Tongue (tissue), 2 donors: ENCODE data around the gene ITGA3. TPM values are rescaled to one million over a fixed set of nuclear protein-coding genes. Genes with fewer than 3 reads are reported as not detected.

Source experiments
- DNase-seq: peaks from one replicate; pipeline ENCODE4 v3.0.0-alpha.2; 2015
- total RNA-seq: library from RNA; depleted of rRNA; stranded (reverse); fragments of >200 nt; gene quantifications from one replicate; pipeline ENCODE4 v1.2.3, GENCODE V29; 2014

The ITGA3 gene
- total RNA-seq: 42.2 TPM

DNA sequence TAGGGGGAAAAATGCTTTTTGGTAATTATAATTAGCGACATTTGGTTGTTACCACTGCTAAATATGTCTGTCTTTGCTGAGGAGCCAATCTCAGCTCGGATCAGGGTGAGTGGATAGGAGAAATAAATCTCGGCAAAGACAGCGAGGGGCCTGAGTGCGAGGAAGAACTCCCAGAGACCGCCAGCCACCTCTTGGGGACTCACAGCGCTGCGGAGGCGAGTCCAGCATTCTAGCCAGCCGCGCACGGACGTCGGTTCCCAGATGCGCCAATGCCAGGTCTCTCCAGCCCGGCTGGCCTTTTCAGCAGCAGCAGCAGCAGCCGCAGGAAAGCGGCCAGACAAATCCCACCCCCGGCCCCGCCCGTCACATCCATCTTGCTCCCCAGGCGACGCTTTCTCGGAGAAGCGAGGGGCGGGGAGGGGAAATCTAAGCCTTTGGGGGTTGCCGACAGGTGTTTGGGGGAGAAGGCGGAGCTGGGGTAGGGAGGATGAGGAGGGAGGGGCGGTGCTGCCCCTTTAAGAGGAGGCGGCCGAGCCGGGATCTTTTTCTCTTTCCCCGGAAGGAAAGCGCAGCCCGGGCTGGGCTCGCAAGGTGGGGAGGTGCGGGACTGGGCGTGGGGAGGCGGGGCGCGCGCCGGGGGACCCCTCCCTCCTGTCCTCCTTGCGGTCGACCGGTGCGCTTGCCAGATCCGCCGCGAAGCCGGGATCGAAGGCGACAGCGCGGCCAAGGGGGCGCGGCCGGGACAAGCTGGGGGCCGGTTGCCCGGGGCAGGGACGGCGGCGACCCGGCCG is at the start of gene ITGA3:
Gene ITGA3, plus strand, starts transcription at position 685 of the 791 bp plus-strand sequence. CDS start 330 bp downstream, outside the sequence.
- peak; percentile 84 for DNase-seq

- DNase-seq: no peak
Measured at GRCh38 chr17:50009282-50009681, 46.6 kb upstream of the ITGA3 start.

DNA sequence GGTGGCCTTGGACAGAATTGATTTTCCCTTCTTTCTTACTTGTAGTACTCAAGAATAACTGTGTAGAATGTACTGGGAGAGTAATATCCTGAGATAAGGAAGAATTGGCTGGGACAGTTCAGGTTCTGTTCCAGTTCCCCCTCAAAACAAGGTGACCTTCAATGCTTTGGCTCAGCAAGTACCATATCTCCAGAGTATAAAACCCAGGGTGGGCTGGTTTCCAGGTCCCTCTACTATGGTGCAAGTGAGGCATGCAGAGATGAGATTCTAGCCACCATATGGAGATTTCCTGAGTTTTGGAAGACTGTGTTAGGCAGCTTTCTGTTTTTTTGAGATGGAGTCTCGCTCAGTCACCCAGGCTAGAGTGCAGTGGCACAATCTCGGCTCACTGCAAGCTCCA is 42.8 kb upstream of the ITGA3 start:
- DNase-seq: no peak

- DNase-seq: no peak
Measured at GRCh38 chr17:50014471-50015088, 41.3 kb upstream of the ITGA3 start.

DNA sequence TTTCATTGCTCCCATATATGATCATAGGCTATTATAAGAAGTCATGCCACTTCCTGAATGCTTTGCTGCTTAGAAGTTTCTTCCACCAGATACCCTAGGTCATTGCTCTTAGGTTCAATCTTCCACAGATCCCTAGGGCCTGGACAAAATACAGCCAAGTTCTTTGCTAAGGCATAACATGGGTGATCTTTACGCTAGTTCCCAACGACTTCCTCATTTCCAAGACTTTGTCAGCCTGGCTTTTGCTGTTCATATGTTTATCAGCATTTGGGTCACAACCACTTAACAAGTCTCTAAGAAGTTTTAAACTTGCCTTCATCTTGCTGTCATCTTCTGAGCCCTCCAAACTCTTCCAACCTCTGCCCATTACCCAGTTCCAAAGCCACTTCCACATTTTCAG is 40.8 kb upstream of the ITGA3 start:
- no peak for DNase-seq

- no peak for DNase-seq
Measured at GRCh38 chr17:50018909-50019308, 37.0 kb upstream of the ITGA3 start.

GRCh38 chr17:50020841-50021599 is 34.9 kb upstream of the ITGA3 start:
- DNase-seq: no peak

- no peak for DNase-seq
Measured at GRCh38 chr17:50021681-50022370, 34.1 kb upstream of the ITGA3 start.

DNA sequence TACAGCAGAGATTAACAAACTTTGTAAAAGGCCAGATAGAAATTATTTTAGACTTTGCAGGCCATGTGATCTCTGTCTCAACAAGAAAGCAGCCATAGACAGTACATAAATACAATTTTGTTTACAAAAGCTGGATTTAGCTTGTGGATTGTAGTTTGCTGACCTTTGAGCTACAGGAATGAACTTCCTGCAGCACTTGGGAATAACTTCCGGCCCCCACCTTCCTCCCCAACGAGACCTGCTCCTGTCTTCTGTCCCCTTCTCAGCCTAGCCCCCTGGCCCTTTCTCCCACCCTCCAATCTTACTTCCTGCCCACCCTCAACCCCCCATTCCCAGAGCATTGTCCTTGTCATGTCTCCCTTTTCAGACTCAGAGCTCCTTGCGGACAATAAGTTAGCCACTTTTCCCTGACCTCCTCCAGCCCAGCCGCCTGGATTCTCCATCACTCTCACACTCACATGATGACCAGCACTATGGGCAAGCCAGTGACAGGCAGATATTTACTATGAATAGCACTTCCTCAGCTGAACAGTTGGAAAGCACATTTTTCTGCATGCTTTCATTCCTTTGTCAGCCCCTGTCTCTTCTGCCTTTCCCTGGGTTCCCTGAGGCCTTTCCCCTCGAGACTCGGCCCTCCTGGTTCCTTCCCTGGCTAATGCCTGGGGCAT is 33.3 kb upstream of the ITGA3 start:
- no peak for DNase-seq

GRCh38 chr17:50023520-50023919 is 32.4 kb upstream of the ITGA3 start:
- no peak for DNase-seq

DNA sequence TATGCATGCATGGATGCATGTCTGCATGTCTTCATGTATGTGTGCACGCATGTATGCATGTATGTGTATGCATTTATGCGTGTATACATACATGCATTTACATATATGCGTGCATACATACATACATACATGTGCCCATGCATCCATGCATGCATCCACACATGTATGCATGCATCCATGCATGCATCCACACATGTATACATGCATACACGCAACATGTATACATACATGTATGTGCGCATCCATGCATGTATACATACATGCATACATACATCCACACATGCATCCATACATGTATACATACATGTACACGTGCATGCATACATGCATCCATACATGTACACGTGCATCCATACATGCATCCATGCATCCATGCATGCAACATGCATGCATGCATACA is 31.1 kb upstream of the ITGA3 start:
- DNase-seq: no peak

- DNase-seq: no peak
Measured at GRCh38 chr17:50026046-50026675, 29.7 kb upstream of the ITGA3 start.

DNA sequence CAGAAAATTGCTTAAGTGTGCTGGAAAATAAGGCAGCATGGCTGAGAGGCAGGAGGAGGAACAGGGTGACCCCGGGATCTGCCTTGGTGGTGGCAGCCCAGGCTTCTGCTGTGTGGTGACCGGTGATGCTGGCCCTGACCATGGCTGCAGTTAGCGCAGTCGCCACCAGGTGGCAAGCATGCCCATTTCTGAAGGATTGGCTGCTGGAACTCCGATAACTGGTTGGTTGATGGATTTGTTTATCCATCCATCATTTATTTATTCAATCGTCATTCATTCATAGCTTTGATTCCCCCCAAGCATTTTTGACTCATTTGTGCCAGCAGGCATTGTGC is 29.1 kb upstream of the ITGA3 start:
- peak; percentile 89 for DNase-seq

DNA sequence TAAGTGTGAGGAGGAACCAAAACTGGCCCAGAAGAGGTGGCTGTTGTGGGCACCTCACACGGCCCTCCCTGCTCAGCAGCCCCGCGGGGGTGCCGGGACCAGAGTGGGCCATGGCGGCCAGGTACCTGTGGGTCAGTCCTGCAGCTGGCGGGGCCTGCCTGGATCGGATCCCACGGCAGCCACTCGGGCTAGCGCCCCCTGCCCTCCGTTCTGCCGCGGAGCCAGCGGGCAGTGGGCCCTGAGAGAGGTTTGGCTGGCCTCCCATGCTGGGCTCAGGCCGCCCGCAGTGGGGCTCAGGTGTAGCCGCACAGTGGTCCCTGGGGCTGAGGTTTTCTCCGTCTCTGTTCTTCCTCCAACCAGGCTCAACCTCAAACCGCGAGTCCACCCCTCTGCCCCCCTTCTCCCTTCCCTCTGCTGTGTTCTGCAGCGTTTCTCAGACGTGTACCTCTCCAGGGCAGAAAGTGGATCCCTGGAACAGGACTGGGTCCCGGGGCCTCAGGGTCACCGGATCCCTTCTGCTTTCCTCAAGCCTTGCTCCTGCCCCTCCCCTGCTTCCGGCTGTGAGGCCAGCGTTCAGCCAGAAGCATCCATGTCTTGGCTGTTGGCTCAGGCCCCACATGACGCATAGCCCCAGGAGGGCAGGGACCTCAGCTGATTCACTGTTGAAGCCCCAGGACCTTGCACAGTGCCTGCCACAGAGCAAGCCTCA is 28.6 kb upstream of the ITGA3 start:
- DNase-seq: no peak

GRCh38 chr17:50027881-50028735 is 27.8 kb upstream of the ITGA3 start:
- peak; percentile 43 for DNase-seq

DNA sequence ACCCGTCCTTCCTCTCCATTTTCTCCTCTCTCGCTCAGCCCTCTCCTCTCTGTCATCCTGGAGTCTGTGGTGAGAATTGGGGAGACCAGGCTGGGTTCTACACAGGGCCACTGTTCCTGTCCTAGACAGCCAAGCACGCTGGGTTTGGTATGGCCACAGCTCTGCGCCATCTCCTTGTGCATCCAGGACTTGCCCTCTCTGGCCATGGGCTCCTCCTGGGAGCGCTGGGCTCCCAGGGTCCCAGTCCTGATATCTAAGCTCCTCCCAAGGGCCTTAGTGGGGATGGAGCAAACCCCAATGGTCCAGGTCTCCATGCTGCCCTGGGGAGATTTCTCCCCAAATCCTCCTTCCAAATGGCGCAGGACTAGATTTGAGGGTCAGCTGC is 27.2 kb upstream of the ITGA3 start:
- no peak for DNase-seq

- no peak for DNase-seq
Measured at GRCh38 chr17:50029185-50029584, 26.7 kb upstream of the ITGA3 start.

DNA sequence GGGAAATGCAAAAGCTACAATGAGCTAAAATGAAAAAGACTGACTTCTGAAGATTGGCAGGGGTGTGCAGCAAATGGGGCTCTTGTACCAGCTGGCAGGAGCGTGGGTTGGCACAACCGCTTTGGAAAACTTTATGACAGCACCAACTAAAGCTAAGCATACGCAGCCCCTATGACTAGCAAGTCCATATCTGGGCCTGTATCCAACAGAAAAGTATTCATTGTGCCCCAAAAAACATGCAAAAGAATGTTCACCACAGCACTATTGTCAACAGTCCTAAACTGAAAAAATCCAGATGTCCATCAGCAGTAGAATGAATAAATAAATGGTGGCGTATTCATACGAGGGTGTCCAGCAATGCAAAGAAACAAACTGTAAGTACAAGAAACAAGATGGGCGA is 22.6 kb upstream of the ITGA3 start:
- peak; percentile 65 for DNase-seq

- no peak for DNase-seq
Measured at GRCh38 chr17:50034498-50035364, 21.2 kb upstream of the ITGA3 start.
